Esophagus muscularis mucosa (tissue), 3 donors: ENCODE results near the gene MFSD2B.

ENCODE experiments used
- CTCF ChIP-seq, 3 experiments: fragments of 200-600 bp in 2 of 3; fragments of 450-650 bp in 1 of 3; sonication (generic) in 2 of 3; IDR thresholded peaks; one replicate each; pipeline ENCODE4 v1.5.1; 2017 to 2019; ENCODE audit warnings: antibody characterized with exemption in 3 of 3, mild to moderate bottlenecking in 2 of 3, moderate library complexity in 1 of 3
- POLR2A ChIP-seq: fragments of 450-650 bp; IDR thresholded peaks from one replicate; pipeline ENCODE4 v1.6.1; 2017; ENCODE audit warnings: antibody characterized with exemption, moderate library complexity, mild to moderate bottlenecking, low read depth
- POLR2AphosphoS5 ChIP-seq, 2 donors: sonication (generic); formaldehyde crosslinking; IDR thresholded peaks; one replicate each; pipeline ENCODE4 v1.6.1; 2017; ENCODE audit warnings: antibody characterized with exemption in 2 of 2

DNA sequence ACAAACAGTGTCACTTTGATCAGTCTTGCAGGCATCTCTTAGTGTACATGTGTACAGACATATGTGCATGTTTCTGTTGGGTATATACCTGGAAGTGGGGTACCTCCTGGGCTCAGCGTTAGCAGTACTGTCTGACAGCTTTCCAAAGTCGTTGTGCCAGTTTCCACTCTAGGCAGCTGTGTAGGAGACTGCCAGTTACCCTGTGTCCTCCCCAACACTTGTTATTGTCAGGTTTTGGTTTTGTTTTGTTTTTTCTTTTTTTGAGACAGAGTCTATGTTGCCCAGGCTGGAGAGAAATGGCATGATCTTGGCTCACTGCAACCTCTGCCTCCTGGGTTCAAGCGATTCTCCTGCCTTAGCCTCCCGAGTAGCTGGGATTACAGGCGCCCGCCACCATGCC lies 45.9 kb downstream of the MFSD2B start:
- no peak for TF ChIP-seq CTCF (IDR thresholded peaks at IDR 0.05)
- no peak for TF ChIP-seq POLR2AphosphoS5 (IDR thresholded peaks at IDR 0.05)
- TF ChIP-seq POLR2A, result no peak
